Omental fat pad (tissue), 4 donors: ENCODE measurements around the gene TIGAR. TPM values are rescaled to one million over a fixed set of nuclear protein-coding genes. Genes with fewer than 3 reads are reported as not detected.

ENCODE experiments used
- ATAC-seq: fragments of 150-250 bp; one replicate; pipeline ENCODE4 v1.9.1; 2016; ENCODE audit warnings: mild to moderate bottlenecking, moderate library complexity; ENCODE audit not compliant: low FRiP score
- DNase-seq: peaks from one replicate; pipeline ENCODE4 v3.0.0-alpha.2; 2019; ENCODE audit warnings: low spot score
- total RNA-seq, 4 donors: library from RNA; depleted of rRNA; stranded (reverse); fragments of >200 nt; gene quantifications; one replicate each; pipeline ENCODE4 v1.1.0, GENCODE V29; 2016
- TF ChIP-seq, protein P1 (sequence below), 3 donors: fragments of 450-650 bp; IDR thresholded peaks; one replicate each; pipeline ENCODE4 v1.5.1; 2016 to 2017; ENCODE audit warnings: antibody characterized with exemption in 3 of 3, mild to moderate bottlenecking in 3 of 3, moderate library complexity in 2 of 3

The TIGAR gene
- total RNA-seq, 4 donors from 2014 or later, result 4.2 to 13.5 (median 5.3) TPM

DNA sequence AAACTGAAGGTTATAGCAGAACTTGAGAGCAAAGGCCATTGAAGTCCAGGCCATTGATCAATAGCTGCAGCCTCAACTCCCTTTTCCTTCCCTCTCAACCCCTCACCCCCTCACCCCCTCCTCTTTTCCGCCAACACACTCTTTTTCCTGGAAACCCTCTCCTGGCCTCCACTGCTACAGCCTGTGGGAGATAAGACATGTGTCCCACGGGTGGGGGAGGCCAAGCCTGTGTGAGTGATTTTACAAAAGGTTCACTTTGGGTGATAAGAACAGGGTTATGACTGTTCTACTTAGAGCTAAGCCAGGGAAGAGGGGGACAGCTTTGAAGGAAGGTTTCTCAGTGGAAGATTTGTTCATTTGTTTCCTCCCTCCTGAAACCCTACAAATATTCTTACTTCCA, 67.6 kb downstream of the TIGAR start:
- DNase-seq (no peak), ATAC-seq (no peak)
- TF ChIP-seq, protein P1, sequence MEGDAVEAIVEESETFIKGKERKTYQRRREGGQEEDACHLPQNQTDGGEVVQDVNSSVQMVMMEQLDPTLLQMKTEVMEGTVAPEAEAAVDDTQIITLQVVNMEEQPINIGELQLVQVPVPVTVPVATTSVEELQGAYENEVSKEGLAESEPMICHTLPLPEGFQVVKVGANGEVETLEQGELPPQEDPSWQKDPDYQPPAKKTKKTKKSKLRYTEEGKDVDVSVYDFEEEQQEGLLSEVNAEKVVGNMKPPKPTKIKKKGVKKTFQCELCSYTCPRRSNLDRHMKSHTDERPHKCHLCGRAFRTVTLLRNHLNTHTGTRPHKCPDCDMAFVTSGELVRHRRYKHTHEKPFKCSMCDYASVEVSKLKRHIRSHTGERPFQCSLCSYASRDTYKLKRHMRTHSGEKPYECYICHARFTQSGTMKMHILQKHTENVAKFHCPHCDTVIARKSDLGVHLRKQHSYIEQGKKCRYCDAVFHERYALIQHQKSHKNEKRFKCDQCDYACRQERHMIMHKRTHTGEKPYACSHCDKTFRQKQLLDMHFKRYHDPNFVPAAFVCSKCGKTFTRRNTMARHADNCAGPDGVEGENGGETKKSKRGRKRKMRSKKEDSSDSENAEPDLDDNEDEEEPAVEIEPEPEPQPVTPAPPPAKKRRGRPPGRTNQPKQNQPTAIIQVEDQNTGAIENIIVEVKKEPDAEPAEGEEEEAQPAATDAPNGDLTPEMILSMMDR (IDR thresholded peaks at IDR 0.05), result no peak

- no peak for ATAC-seq
These were observed 71.3 kb downstream of the TIGAR start for GRCh38 chr12:4392223-4392742.

GRCh38 chr12:4393211-4393610, 72.2 kb downstream of the TIGAR start:
- no peak for ATAC-seq

More at GRCh38 chr12:4392223-4392742, 71.3 kb downstream of the TIGAR start:
- TF ChIP-seq, protein P1 (IDR thresholded peaks at IDR 0.05), result no peak
- DNase-seq, result no peak

DNA sequence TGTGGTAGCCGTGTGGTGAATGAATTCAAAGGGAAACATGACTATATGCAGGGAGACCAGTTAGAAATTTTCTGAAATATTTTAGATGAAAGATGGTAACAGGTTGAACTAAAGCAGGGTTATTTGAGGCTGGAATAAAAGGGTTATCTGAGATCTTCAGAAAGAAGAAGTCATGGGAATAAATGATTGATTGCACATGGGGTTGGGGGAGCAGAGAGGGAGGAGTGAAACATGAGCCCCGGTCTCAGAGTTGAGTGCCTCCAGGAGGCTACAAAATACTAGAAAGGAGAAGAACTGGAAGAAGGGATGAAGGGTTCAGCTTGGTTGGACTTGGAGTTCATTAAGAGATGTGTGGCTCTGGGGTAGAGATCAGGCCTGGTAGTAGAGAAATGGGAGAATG, 74.8 kb downstream of the TIGAR start:
- TF ChIP-seq, protein P1 (IDR thresholded peaks at IDR 0.05), result no peak
- DNase-seq (no peak), ATAC-seq (no peak)

More at GRCh38 chr12:4393211-4393610, 72.2 kb downstream of the TIGAR start:
- TF ChIP-seq, protein P1 (IDR thresholded peaks at IDR 0.05), result no peak
- DNase-seq, result no peak

DNA sequence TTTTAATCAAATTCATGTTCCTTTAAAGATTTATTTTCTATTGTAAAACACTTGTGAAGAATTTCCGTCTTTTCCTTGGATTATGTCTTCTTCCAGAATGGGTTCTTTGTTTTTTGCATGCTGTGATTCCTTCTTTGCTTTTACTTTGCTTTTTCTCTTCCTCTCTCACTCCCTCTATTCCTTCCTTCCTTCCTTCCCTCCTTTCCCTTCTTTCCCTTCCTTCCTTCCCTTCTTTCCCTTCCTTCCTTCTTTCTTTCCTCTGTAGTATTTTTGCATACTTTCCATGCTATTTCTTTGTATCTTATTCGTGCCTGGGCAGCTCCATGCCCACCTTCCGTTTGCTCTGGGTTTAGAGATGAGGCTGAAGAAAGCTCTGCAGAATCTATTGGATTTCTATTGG, 80.1 kb downstream of the TIGAR start:
- ATAC-seq (no peak), DNase-seq (no peak)
- TF ChIP-seq, protein P1 (IDR thresholded peaks at IDR 0.05), result no peak

DNA sequence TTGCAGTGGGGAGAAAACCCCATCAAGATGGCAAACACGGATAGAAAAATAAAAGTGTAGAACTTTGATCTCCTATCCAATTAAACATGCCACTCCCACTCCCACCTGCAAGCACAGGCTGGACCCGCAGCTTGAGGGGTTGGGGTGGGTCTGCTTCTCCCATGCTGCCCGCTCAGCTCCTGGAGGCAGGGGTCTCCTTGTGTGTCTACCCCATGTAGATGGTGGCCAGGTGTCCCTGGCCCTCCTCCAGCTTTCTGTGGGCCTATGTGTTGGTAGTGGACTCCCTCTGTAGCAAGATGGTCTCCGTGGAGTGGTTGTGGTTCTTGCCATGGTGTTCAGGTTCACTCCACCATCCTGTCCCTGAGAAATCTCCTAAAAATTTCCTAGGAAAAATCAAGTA, 82.0 kb downstream of the TIGAR start:
- TF ChIP-seq, protein P1 (IDR thresholded peaks at IDR 0.05), result no peak
- no peak for ATAC-seq
- DNase-seq, result no peak

Other genes starting within 250 kb of the TIGAR start
- gene CCND2, start 47.5 kb upstream of the TIGAR start, total RNA-seq, result 100 to 1,000 TPM in 2 of 4 donors, 10 to 100 TPM in 2; 73.3 to 116 (median 92.6) TPM
- gene FGF23, start 58.5 kb downstream of the TIGAR start, total RNA-seq, result not detected
- gene FGF6, start 124.6 kb downstream of the TIGAR start, total RNA-seq, result not detected
- gene RAD51AP1, start 217.7 kb downstream of the TIGAR start, total RNA-seq, result 1 to 10 TPM; 1.1 to 3.2 (median 1.5) TPM
- 10 to 100 TPM; 14.8 to 26.4 (median 24.2) TPM for gene DYRK4, start 241.0 kb downstream of the TIGAR start, total RNA-seq